ELF-1 (cell line): ENCODE data around the gene KIRREL1.

ENCODE experiments used
- DNase-seq: peaks from one replicate; pipeline ENCODE4 v3.0.0-alpha.2; 2016; ENCODE audit warnings: low read depth, low spot score

The KIRREL1 gene

GRCh38 chr1:158035014-158035413, 41.6 kb downstream of the KIRREL1 start:
- peak; percentile 92 for DNase-seq

- DNase-seq, result no peak
Observed at GRCh38 chr1:158035976-158036583, 42.6 kb downstream of the KIRREL1 start.

GRCh38 chr1:158037008-158037865, 43.8 kb downstream of the KIRREL1 start:
- DNase-seq, result no peak

GRCh38 chr1:158037866-158038359, 44.5 kb downstream of the KIRREL1 start:
- DNase-seq, result peak; percentile 68

DNA sequence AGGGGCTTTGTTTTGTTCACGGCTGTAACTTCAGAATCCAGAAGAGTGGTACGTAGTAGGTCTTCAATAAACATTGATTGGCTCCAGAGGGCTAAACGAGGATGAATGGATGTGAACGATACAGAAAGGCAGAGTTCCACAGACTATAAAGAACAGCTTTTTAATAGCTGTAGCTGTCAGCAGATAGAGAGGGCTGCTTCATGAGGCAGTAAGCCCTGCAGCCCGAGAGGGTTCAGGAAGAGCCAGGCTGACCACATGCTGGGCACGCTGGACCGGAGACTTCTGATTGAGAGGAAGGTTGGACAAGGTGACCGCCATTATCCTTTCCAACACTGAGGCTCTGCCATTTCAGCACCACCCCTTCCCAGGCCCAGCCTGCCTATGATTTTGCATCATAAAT, 45.3 kb downstream of the KIRREL1 start:
- no peak for DNase-seq

- no peak for DNase-seq
Observed at GRCh38 chr1:158039380-158039779, 45.9 kb downstream of the KIRREL1 start.

- no peak for DNase-seq
Observed at GRCh38 chr1:158040323-158040722, 46.9 kb downstream of the KIRREL1 start.

GRCh38 chr1:158043232-158043631, 49.8 kb downstream of the KIRREL1 start:
- DNase-seq, result peak; percentile 70

GRCh38 chr1:158045639-158046038, 52.2 kb downstream of the KIRREL1 start:
- DNase-seq, result peak; percentile 70

DNA sequence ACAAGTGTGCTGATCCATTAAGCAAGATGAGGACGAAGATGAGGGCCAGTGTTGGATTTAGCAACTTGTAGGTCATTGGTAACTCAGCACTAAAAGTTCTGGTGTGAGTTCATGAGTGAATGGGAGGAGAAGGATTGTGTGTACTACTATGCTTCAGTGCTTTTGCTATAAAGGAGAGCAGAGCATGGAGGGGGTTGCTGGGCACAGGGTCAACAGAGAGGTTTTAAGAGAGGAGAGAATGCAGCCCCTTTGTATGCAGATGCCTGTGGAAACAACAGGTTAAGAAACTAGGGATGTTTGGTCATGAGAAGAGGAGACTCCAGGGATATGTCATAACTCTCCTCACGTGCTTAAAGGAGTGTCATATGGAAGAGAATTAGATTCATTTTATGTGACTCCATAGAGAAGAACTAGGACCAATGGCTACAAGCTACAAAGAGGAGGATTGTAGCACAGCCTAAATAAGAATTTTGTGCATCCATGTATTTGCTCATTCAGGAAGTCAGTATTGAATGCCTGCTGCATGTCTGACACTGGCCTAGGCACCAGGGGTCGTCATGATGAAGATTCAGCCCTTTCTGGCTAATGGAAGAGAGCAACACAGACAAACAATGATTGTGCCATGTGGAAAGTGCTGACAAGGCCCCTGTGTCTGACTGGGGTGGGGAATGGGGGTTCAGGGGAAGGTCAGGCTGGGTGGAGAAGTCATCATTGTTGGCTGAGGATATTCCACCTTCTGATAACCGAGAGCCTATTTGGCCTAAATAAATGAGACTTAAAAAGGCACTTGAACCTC, 53.5 kb downstream of the KIRREL1 start:
- DNase-seq, result no peak

DNA sequence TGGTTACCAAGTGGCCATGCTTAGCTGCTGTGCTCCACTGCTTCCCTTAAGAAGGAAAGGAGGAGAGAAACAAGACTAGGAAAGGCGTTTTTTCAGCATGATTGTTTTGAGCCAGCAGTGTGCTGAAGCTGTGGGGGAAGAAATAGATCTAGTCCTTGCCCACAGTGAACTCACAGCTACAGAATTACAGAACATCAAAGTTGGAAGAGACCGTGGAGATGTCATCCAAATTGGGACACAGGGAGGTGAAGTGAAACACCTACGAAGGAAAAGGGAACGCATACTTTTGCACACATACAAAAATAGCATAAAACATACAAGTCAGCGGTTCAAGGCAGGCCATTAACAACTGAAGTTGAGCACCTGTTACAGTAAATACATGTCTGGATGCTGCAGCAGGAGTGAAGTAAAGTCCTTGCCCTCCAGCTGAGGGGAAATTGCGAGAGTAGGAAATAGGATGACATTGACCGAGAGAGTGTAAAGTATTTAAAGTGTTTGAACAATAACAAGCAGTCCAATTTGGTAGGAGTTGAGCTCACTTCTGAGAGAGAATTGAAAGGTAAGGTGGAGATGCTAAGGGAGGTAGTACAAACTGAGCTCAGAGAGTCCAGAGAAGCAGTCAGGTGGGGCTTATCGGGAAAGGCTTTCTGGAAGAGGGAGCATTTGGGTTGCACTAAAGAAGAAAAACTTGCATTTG, 55.1 kb downstream of the KIRREL1 start:
- no peak for DNase-seq

GRCh38 chr1:158049853-158050252, 56.4 kb downstream of the KIRREL1 start:
- DNase-seq, result no peak

DNA sequence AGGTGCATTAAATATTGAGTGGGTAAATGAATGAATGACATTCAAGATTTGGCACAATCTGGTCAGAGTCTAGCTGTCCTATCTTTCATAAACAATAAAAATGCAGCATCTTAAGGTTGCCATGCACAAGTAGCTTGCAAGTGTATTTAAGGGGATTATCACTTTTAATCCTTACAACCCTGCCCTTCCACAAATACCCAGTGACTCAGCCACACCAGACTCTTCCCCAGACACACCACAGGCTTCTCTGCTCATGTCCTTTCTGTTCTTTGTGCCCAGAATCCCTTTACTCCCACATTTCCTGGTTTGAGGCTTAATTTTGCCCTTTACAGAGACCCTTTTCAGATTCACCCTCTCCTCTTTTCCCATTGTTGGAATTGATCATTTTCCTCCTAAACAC, 59.8 kb downstream of the KIRREL1 start:
- no peak for DNase-seq

DNA sequence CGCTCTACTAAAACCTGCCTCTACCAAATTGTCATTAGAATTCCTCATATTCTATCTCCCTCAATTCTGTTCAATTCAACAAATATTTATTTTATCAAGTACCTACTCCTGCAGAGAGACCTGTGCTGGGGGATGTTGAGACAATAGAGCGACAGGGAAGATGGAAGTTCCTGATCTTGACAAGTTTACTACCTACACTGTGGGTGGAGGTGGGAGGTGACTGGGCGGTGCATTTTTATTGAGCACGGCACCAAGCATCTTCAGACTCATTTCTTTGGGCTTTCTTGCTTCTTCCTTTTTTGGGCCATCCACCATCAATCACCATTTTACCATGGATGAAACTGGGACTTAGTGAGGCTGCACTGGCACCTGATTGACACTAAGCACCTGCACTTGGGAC, 61.3 kb downstream of the KIRREL1 start:
- no peak for DNase-seq

DNA sequence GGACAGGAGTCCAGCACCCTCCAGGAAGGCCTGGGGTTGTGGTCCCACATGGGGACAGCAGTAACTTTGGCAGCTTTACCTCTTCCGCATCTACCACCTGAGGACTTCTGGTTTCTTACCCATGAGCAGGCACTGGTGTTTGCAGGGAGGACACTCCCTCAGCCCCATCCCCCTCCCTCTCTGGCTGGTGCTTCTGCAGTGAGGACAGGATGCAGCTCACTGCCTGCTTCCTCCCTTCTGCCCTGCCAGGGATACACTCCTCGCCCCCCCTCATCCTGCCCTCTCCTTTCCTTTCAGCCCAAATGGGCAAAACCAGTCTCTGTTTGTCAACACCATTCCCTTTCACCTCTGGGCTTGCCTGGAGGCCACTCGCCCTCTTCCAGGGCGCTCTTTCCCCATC, 62.4 kb downstream of the KIRREL1 start:
- no peak for DNase-seq

- DNase-seq, result no peak
Observed at GRCh38 chr1:158056498-158056897, 63.1 kb downstream of the KIRREL1 start.

- DNase-seq, result no peak
Observed at GRCh38 chr1:158058237-158058985, 65.0 kb downstream of the KIRREL1 start.

- DNase-seq, result peak; percentile 86
Observed at GRCh38 chr1:158059984-158060383, 66.5 kb downstream of the KIRREL1 start.

DNA sequence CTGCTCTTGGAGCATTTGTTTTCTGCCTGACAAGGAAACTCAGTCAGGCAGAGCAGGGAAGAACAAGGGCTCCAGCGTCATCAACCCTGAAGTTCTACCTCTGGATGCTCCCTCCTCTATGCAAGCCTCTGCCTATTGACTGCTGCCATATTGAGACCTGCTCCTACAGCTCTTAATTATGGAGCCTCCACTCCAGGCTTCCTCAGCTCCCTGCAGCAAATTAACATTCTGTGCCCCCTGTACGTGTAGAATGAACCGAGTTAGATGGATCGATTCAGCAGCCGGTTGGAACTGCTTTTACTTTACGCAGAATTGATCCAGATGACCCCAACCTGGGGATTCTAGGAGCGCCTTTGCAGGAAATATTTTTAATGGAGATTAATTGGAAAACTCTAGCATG, 68.7 kb downstream of the KIRREL1 start:
- DNase-seq, result no peak

DNA sequence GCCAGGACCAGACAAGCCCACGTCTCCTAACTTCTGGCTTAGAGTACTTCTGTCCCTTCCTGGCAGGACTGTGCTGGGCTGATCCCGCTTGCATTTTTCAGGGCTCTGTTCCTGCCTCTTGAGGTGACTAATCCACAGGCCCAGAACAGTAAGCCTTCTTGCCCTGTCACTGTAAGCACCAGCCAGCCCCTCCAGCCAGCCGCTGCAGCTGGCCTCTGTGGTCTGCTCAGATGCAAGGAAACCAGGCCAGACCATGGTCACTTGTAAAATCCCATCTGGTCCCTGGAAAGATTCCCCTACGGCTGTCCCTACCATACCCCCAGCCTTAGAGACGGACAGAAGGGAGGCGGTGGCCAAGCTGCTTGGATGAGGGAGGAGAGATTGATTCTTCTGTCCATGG, 74.2 kb downstream of the KIRREL1 start:
- DNase-seq, result peak; percentile 73

- DNase-seq, result no peak
Observed at GRCh38 chr1:158068918-158069317, 75.5 kb downstream of the KIRREL1 start.
